Measurements from ENCODE around the gene RTL10. TPM values are rescaled to one million over a fixed set of nuclear protein-coding genes. Genes with fewer than 3 reads are reported as not detected.
"Not testable (repeated sequence)": the region's sequence is repeated elsewhere in the genome, so short reads cannot be mapped to it uniquely, and the experiment has no call there.

RTL10 gene
- polyA plus RNA-seq, 1 donor (not counting 4 experiments of a cell fraction or from before 2014, with no cell fraction given): 12.9 TPM

DNA sequence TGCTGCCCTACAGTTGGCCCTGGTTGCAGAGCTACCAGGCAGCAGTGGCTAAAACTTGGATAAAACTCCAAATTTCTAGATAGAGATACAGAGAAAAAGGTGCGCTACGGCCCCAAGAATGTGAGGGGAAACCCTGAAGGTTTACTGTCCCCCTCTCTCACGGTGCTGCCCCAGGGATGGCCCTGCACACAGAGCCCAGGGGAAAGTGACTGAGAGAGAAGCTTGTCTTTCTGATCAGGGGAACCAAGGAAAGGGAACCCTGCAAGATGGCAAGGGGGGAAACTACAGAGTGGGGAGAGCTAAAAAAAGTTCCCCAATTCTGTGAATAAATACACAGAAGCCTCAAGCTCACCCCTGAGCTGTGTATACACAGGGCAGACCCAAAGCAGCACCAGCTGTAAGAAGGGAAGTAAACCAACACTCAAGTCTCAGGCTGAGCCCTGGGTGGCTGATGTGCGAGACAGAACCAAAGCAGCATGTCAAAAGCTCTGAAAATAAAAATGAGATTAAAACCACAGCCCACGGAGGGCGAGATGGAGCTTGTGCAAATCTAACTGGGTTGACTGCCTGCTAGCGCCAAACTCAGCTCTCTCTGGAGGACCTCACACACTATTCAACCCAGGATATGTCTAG is 22.1 kb downstream of the RTL10 start:
- Histone ChIP-seq H4K20me1 (ENCODE audit: control insufficient read depth, extremely low read depth, insufficient read depth, low read length) (no peaks in the 10 kb centered on the region), H3K4me2 (ENCODE audit: control insufficient read depth, extremely low read depth, insufficient read depth, low read depth, low read length) (no peak overlapping the region), H3K4me1 (ENCODE audit: control insufficient read depth, extremely low read depth, insufficient read depth, low read length) (peaks cover 5% of the 10 kb centered on the region), H3K4me3 (ENCODE audit: control insufficient read depth in 2 of 3, extremely low read depth in 1 of 3, insufficient read depth in 2 of 3, low read depth in 1 of 3, low read length in 3 of 3) (no peak overlapping the region), H2AFZ (ENCODE audit: control insufficient read depth, low read length) (peak overlapping the region; percentile 7), H3K9me1 (ENCODE audit: control insufficient read depth, extremely low read depth, insufficient read depth, low read length) (no peaks in the 10 kb centered on the region), H3K27me3 (ENCODE audit: control insufficient read depth, extremely low read depth, insufficient read depth, low read length) (no peaks in the 10 kb centered on the region), H3K36me3 (ENCODE audit: control insufficient read depth in 2 of 2, extremely low read depth in 1 of 2, insufficient read depth in 2 of 2, low read length in 2 of 2) (no peaks in the 10 kb centered on the region), H3K79me2 (ENCODE audit: control insufficient read depth, insufficient read depth, low read length) (no peaks in the 10 kb centered on the region), H3K9me3 (ENCODE audit: control insufficient read depth, low read depth, low read length) (no peaks in the 10 kb centered on the region), H3K9ac (ENCODE audit: control insufficient read depth, extremely low read depth, insufficient read depth, low read length) (no peak overlapping the region), H3K27ac (ENCODE audit: control insufficient read depth, insufficient read depth, low read length) (no peak overlapping the region)
- FAIRE-seq (no peak), DNase-seq (ENCODE audit: low read depth, low spot score) (no peak)
- dilution Hi-C loops (cut with MboI; ENCODE audit: extremely low pct_ligation_motif_present, low sequenced_read_pairs): no loop called here
- TF ChIP-seq EZH2 (IDR thresholded peaks at IDR 0.05; ENCODE audit: low read length): no peak
- TF ChIP-seq, protein P1, sequence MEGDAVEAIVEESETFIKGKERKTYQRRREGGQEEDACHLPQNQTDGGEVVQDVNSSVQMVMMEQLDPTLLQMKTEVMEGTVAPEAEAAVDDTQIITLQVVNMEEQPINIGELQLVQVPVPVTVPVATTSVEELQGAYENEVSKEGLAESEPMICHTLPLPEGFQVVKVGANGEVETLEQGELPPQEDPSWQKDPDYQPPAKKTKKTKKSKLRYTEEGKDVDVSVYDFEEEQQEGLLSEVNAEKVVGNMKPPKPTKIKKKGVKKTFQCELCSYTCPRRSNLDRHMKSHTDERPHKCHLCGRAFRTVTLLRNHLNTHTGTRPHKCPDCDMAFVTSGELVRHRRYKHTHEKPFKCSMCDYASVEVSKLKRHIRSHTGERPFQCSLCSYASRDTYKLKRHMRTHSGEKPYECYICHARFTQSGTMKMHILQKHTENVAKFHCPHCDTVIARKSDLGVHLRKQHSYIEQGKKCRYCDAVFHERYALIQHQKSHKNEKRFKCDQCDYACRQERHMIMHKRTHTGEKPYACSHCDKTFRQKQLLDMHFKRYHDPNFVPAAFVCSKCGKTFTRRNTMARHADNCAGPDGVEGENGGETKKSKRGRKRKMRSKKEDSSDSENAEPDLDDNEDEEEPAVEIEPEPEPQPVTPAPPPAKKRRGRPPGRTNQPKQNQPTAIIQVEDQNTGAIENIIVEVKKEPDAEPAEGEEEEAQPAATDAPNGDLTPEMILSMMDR (optimal IDR thresholded peaks at IDR 0.05 in 1 of 3, IDR thresholded peaks at IDR 0.05 in 1 of 3, conservative IDR thresholded peaks at IDR 0.05 in 1 of 3; ENCODE audit: extremely low read depth in 1 of 3, insufficient read depth in 2 of 3, low read length in 3 of 3): peak in 1 of 3 experiments; percentile 4

DNA sequence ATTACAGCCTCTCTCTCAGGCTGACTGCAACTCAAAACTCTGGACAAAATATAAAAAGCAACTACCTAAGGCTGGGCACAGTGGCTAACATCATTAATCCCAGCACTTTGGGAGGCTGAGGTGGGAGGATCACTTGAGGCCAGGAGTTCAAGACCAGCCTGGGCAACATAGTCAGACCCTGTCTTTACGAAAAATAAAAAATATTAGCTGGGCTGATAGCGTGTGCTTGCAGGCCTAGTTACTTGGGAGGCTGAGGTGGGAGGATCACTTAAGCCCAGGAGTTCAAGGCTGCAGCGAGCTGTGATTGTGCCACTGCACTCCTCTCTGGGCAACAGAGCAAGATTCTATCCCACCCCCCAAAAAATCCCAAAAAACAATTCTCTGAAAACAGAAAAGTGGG is 22.7 kb downstream of the RTL10 start:
- H3K9ac ChIP-seq (ENCODE audit: control insufficient read depth, extremely low read depth, insufficient read depth, low read length); dilution Hi-C loops (cut with MboI; ENCODE audit: extremely low pct_ligation_motif_present, low sequenced_read_pairs); DNase-seq (ENCODE audit: low read depth, low spot score); H3K4me1 ChIP-seq (ENCODE audit: control insufficient read depth, extremely low read depth, insufficient read depth, low read length); H3K27me3 ChIP-seq (ENCODE audit: control insufficient read depth, extremely low read depth, insufficient read depth, low read length); H3K79me2 ChIP-seq (ENCODE audit: control insufficient read depth, insufficient read depth, low read length); H3K4me3 ChIP-seq (ENCODE audit: control insufficient read depth in 2 of 3, extremely low read depth in 1 of 3, insufficient read depth in 2 of 3, low read depth in 1 of 3, low read length in 3 of 3); H2AFZ ChIP-seq (ENCODE audit: control insufficient read depth, low read length); H3K9me1 ChIP-seq (ENCODE audit: control insufficient read depth, extremely low read depth, insufficient read depth, low read length); H3K36me3 ChIP-seq (ENCODE audit: control insufficient read depth in 2 of 2, extremely low read depth in 1 of 2, insufficient read depth in 2 of 2, low read length in 2 of 2); H3K4me2 ChIP-seq (ENCODE audit: control insufficient read depth, extremely low read depth, insufficient read depth, low read depth, low read length); H3K27ac ChIP-seq (ENCODE audit: control insufficient read depth, insufficient read depth, low read length); H4K20me1 ChIP-seq (ENCODE audit: control insufficient read depth, extremely low read depth, insufficient read depth, low read length); FAIRE-seq; H3K9me3 ChIP-seq (ENCODE audit: control insufficient read depth, low read depth, low read length): not testable (repeated sequence)

DNA sequence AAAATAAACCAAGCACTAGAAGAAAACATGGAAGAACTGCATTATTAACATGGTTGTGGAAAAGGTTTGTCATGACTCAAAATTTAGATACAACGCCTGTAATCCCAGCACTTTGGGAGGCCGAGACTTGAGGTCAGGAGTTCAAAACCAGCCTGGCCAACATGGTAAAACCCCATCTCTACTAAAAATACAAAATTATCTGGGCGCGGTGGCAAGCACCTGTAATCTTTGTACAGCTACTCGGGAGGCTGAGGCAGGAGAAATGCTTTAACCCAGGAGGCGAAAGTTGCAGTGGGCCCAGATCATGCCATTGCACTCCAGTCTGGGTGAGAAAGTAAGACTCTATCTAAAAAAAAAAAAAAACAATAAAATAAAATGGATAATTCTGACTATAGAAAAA is 23.7 kb downstream of the RTL10 start:
- Histone ChIP-seq H3K79me2 (ENCODE audit: control insufficient read depth, insufficient read depth, low read length) (no peaks in the 10 kb centered on the region), H3K9me1 (ENCODE audit: control insufficient read depth, extremely low read depth, insufficient read depth, low read length) (no peaks in the 10 kb centered on the region), H3K27me3 (ENCODE audit: control insufficient read depth, extremely low read depth, insufficient read depth, low read length) (no peaks in the 10 kb centered on the region), H3K9me3 (ENCODE audit: control insufficient read depth, low read depth, low read length) (no peaks in the 10 kb centered on the region), H2AFZ (ENCODE audit: control insufficient read depth, low read length) (no peak overlapping the region), H3K4me3 (ENCODE audit: control insufficient read depth in 2 of 3, extremely low read depth in 1 of 3, insufficient read depth in 2 of 3, low read depth in 1 of 3, low read length in 3 of 3) (no peak overlapping the region), H3K36me3 (ENCODE audit: control insufficient read depth in 2 of 2, extremely low read depth in 1 of 2, insufficient read depth in 2 of 2, low read length in 2 of 2) (no peaks in the 10 kb centered on the region), H3K4me1 (ENCODE audit: control insufficient read depth, extremely low read depth, insufficient read depth, low read length) (peaks cover 5% of the 10 kb centered on the region), H4K20me1 (ENCODE audit: control insufficient read depth, extremely low read depth, insufficient read depth, low read length) (no peaks in the 10 kb centered on the region), H3K9ac (ENCODE audit: control insufficient read depth, extremely low read depth, insufficient read depth, low read length) (no peak overlapping the region), H3K27ac (ENCODE audit: control insufficient read depth, insufficient read depth, low read length) (no peak overlapping the region), H3K4me2 (ENCODE audit: control insufficient read depth, extremely low read depth, insufficient read depth, low read depth, low read length) (no peak overlapping the region)
- TF ChIP-seq, protein P1 (optimal IDR thresholded peaks at IDR 0.05 in 1 of 3, IDR thresholded peaks at IDR 0.05 in 1 of 3, conservative IDR thresholded peaks at IDR 0.05 in 1 of 3; ENCODE audit: extremely low read depth in 1 of 3, insufficient read depth in 2 of 3, low read length in 3 of 3): no peak
- no peak for TF ChIP-seq EZH2 (IDR thresholded peaks at IDR 0.05; ENCODE audit: low read length)
- FAIRE-seq: no peak
- dilution Hi-C loops (cut with MboI; ENCODE audit: extremely low pct_ligation_motif_present, low sequenced_read_pairs): no loop called here
- DNase-seq (ENCODE audit: low read depth, low spot score): no peak
